Ishikawa (cell line): ENCODE results near the gene ARHGEF25.
A peak's percentile ranks its signal among the peaks of the same experiment; 100 is the strongest.

Experiments
- CEBPB ChIP-seq: IDR thresholded peaks from 2 replicates; pipeline ENCODE4 v1.6.1; 2012
- CREB1 ChIP-seq: IDR thresholded peaks from 2 replicates; pipeline ENCODE4 v1.6.1; 2012; ENCODE audit warnings: low read depth
- EGR1 ChIP-seq: IDR thresholded peaks from 2 replicates; pipeline ENCODE4 v1.6.1; 2012
- EP300 ChIP-seq: IDR thresholded peaks from 2 replicates; pipeline ENCODE4 v1.6.1; 2012; ENCODE audit warnings: borderline replicate concordance
- FOXM1 ChIP-seq: IDR thresholded peaks from 2 replicates; pipeline ENCODE4 v1.6.1; 2012; ENCODE audit warnings: low read depth, borderline replicate concordance
- NFIC ChIP-seq: IDR thresholded peaks from 2 replicates; pipeline ENCODE4 v1.6.1; 2012
- RAD21 ChIP-seq: IDR thresholded peaks from 2 replicates; pipeline ENCODE4 v1.6.1; 2012; ENCODE audit warnings: low read depth
- TAF1 ChIP-seq: IDR thresholded peaks from 2 replicates; pipeline ENCODE4 v1.6.1; 2012; ENCODE audit warnings: low read depth, mild to moderate bottlenecking
- TCF12 ChIP-seq: IDR thresholded peaks from 2 replicates; pipeline ENCODE4 v1.6.1; 2012; ENCODE audit warnings: low read depth
- TEAD4 ChIP-seq: IDR thresholded peaks from 2 replicates; pipeline ENCODE4 v1.6.1; 2012
- YY1 ChIP-seq: IDR thresholded peaks from 2 replicates; pipeline ENCODE4 v1.6.1; 2012; ENCODE audit warnings: low read depth
- ZBTB7A ChIP-seq: IDR thresholded peaks from 2 replicates; pipeline ENCODE4 v1.6.1; 2012; ENCODE audit warnings: low read depth
- TF ChIP-seq, protein P1 (sequence below): IDR thresholded peaks from 2 replicates; pipeline ENCODE4 v1.6.1; 2012
- TF ChIP-seq, protein P2 (sequence below): IDR thresholded peaks from 2 replicates; pipeline ENCODE4 v1.6.1; 2012; ENCODE audit warnings: low read depth, mild to moderate bottlenecking
- TF ChIP-seq, protein P3 (sequence below): IDR thresholded peaks from 2 replicates; pipeline ENCODE4 v1.6.1; 2012

The ARHGEF25 gene

DNA sequence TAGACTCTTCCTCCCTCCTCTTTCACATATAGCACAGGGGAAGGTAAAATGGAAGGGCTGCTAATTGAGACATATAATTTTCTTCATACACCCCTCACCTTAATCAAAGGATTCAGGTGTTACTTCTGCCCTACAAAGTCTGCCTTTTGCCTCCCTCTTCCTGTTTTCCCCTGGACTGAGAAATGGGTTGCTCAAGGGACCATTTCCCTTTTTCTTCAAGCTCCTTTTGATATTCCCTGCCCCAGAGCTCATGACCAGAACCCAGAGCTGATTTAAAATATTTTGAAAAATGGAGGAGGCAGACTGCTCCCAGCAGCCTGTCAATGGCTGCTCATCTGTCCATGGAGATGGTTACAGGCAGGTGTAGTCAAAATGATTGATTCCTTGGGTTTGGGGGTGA is 26.5 kb upstream of the ARHGEF25 start:
- TF ChIP-seq, protein P1, sequence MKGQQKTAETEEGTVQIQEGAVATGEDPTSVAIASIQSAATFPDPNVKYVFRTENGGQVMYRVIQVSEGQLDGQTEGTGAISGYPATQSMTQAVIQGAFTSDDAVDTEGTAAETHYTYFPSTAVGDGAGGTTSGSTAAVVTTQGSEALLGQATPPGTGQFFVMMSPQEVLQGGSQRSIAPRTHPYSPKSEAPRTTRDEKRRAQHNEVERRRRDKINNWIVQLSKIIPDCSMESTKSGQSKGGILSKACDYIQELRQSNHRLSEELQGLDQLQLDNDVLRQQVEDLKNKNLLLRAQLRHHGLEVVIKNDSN = no peak

DNA sequence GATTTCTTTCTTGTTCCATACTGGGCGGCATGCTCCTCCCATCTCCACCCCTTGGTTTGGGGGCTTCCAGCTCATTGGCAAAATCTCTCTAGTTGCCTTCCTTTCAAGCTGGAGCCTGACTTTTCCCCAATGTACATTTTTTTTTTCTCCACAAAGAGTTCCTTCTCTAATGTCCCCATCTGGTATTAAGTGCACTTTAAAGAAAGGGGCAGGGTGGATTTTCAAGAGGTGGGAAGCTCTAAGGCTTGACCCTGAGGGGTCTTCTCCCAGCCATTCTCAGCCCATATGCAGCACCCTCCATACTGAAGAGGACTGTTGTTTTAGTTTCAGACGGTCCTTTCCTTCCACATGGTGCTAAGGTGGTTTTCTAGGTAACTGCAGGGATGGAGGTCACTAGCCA is 26.1 kb upstream of the ARHGEF25 start:
- TF ChIP-seq FOXM1 (no peak), NFIC (no peak), TEAD4 (no peak), TAF1 (no peak), CEBPB (no peak), ZBTB7A (no peak), RAD21 (no peak), TCF12 (no peak), EGR1 (no peak), CREB1 (no peak), YY1 (no peak), EP300 (no peak)
- TF ChIP-seq, protein P1 = no peak
- TF ChIP-seq, protein P2, sequence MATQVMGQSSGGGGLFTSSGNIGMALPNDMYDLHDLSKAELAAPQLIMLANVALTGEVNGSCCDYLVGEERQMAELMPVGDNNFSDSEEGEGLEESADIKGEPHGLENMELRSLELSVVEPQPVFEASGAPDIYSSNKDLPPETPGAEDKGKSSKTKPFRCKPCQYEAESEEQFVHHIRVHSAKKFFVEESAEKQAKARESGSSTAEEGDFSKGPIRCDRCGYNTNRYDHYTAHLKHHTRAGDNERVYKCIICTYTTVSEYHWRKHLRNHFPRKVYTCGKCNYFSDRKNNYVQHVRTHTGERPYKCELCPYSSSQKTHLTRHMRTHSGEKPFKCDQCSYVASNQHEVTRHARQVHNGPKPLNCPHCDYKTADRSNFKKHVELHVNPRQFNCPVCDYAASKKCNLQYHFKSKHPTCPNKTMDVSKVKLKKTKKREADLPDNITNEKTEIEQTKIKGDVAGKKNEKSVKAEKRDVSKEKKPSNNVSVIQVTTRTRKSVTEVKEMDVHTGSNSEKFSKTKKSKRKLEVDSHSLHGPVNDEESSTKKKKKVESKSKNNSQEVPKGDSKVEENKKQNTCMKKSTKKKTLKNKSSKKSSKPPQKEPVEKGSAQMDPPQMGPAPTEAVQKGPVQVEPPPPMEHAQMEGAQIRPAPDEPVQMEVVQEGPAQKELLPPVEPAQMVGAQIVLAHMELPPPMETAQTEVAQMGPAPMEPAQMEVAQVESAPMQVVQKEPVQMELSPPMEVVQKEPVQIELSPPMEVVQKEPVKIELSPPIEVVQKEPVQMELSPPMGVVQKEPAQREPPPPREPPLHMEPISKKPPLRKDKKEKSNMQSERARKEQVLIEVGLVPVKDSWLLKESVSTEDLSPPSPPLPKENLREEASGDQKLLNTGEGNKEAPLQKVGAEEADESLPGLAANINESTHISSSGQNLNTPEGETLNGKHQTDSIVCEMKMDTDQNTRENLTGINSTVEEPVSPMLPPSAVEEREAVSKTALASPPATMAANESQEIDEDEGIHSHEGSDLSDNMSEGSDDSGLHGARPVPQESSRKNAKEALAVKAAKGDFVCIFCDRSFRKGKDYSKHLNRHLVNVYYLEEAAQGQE = no peak
- TF ChIP-seq, protein P3, sequence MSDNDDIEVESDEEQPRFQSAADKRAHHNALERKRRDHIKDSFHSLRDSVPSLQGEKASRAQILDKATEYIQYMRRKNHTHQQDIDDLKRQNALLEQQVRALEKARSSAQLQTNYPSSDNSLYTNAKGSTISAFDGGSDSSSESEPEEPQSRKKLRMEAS = no peak

DNA sequence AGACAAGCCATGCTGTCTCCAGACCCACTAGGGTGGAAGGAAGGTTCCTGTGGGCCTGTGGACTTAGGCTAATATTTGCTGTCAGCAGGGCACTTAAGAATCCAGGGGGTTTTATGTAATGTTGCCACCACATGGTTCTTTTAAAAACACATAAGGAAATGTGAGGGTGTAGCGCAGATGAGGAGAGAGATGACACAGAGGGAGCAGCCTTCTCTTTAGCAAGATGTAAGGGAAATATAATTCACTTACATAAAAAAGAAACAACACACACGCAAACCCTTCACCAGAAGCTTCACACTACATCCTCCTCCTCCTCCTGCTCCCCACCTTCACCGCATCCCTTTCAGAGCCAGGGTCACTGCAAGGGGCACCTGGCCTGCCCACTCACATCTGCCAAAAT is 25.1 kb upstream of the ARHGEF25 start:
- no peak for TF ChIP-seq YY1
- TF ChIP-seq EGR1 = no peak
- no peak for TF ChIP-seq ZBTB7A
- TF ChIP-seq NFIC = no peak
- no peak for TF ChIP-seq FOXM1
- no peak for TF ChIP-seq CREB1
- no peak for TF ChIP-seq RAD21
- TF ChIP-seq, protein P1 = no peak
- no peak for TF ChIP-seq TCF12

DNA sequence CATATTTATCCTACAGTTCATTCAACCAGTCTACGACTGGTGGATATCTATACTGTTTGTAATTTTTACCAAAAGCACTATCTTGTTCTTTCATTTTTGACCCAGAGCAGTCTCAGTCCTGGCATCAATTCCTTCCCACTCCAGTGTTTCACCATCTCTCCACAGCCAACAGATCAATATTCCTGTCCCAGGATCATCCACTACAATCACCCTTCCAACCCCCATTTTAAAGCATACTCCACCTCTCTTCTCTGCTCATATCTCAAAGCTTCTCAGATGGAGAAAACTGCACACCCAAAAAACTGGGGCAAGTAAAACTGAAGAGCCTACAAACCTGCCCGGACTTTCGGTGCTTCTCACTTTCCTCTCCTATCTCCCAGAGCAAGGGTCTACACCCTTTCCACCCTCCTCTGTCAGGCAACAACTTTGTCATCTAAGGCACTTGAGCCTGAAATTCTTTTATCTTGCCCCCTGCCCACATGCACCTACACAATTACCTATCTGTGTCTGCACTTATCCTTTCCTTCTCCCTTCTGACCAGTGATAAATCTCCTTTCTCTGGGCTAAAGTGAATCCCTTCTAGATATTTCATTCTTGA is 24.3 kb upstream of the ARHGEF25 start:
- TF ChIP-seq TAF1 = no peak
- TF ChIP-seq TCF12 = no peak
- TF ChIP-seq RAD21 = no peak
- TF ChIP-seq YY1 = no peak
- TF ChIP-seq CEBPB = no peak

DNA sequence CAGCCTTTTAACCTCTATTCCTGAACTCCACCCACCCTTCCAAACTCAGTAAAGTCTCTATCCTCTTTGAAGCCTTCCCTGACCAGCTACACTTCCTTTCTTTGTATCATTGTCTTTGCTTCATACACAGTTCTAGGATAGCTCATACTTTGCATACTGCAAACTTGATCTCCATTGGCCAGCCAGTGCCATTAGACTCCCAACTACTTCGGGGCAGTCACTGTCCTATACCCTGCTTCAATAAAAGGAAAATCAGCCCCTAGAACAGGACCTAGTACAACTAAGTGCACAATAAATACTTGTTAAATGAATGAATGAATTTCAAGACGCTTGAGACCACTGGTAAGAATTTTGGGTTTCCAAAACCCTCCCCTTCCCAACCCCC is 20.8 kb upstream of the ARHGEF25 start:
- TF ChIP-seq EP300 = no peak

DNA sequence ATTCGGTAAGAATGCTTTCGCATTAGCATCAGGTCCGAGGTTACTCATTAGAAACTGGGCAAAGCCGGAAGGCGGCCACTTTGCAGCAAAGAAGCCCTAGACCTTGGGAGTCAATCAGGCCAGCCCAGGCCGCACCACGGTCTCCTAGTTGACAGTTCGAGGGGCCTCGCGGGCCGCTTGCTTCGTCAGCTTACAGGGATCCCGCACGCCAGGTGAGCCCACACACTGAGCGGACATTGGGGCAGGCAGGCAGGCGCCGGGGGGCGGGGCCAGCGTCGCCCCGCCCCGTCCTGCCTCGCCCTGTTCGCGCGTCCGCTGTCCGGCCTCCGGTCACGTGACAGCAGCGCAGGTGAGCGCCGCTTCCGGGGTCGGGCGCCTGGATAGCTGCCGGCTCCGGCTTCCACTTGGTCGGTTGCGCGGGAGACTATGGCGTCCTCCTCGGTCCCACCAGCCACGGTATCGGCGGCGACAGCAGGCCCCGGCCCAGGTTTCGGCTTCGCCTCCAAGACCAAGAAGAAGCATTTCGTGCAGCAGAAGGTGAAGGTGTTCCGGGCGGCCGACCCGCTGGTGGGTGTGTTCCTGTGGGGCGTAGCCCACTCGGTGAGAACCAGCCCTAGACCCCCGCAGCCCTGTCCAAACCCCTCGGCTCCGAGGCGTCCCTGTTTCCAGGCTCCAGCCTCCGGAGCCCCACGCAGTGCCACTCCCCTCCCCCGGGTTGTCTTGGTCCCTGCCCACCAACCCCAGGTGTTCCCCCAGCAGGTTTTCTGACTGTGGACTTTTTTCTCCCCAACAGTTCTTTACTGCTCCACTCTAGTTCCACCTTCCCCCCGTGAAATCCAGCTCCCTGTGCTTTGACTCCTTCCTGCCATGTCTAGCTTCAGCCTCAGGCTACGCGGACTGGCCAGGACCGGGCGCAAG is 20.1 kb upstream of the ARHGEF25 start, which contains the start of gene PIP4K2C:
Gene PIP4K2C (plus strand): TSS at position 329 of the 918 bp plus-strand sequence. CDS start 98 bp downstream, at position 427.
- TF ChIP-seq RAD21 = no peak
- TF ChIP-seq TEAD4 = no peak; the same call in 1 of the 2 replicates
- TF ChIP-seq CREB1 = 0 out of 2 replicates have a peak, but pooled peaks have one; percentile 7
- TF ChIP-seq ZBTB7A = peak; percentile 72; the same call in 1 of the 2 replicates
- peak; percentile 80 for TF ChIP-seq YY1
- peak; percentile 45; the same call in 1 of the 2 replicates for TF ChIP-seq TCF12
- TF ChIP-seq, protein P1 = peak; percentile 98
- TF ChIP-seq NFIC = no peak
- TF ChIP-seq, protein P2 = 0 out of 2 replicates have a peak, but pooled peaks have one; percentile 24
- peak; percentile 86 for TF ChIP-seq TAF1
- TF ChIP-seq EGR1 = no peak
- TF ChIP-seq CEBPB = no peak; the same call in 1 of the 2 replicates
- TF ChIP-seq FOXM1 = no peak
- no peak; the same call in 1 of the 2 replicates for TF ChIP-seq EP300
- TF ChIP-seq, protein P3 = peak; percentile 97
